ENCODE data around the gene STAT2. TPM values are rescaled to one million over a fixed set of nuclear protein-coding genes. Genes with fewer than 3 reads are reported as not detected.

Gene STAT2
- polyA plus RNA-seq, 3 donors: 109 to 251 (median 142) TPM

DNA sequence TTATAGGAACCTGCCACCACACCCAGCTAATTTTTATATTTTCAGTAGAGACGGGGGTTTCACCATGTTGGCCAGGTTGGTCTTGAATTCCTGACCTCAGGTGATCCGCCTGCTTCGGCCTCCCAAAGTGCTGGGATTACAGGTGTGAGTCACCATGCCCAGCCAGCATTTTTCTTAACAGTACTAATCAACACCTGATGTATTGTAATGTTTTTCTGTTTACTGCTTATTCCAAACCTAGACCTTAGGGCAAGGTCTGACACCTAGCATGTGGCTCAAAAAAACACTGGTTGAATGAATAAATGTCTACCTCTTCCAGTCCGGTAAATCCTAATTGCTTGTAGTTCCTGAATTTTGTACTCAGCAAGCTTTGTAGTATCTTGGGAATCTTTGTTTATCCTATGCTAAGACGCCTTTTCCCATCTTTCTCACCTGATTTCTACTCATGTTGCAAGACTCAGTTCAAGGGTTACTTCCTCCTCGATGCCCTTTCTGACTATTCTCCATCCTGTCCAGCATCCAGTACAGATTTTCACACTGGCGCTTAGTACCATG, 28.9 kb downstream of the STAT2 start:
- Mint-ChIP-seq H3K27me3 (ENCODE audit: low read depth in 3 of 3) (peaks cover 0 to 3% (median 0%) of the 10 kb centered on the region in 3 donors), H3K36me3 (peaks cover 28 to 33% of the 10 kb centered on the region in 2 donors), H3K27ac (peak overlapping the region in 1 of 7 donors; percentile 35), H3K9me3 (peaks cover 0 to 3% (median 0%) of the 10 kb centered on the region in 7 donors), H3K4me1 (peaks cover 25% of the 10 kb centered on the region), H3K4me3 (no peak overlapping the region)
- Histone ChIP-seq H2AFZ (ENCODE audit: insufficient read depth, low read depth, low read length, poor library complexity, severe bottlenecking) (no peak overlapping the region), H3K4me3 (replicated peaks in 1 of 3; ENCODE audit: low read depth in 2 of 3, low read length in 3 of 3) (no peak overlapping the region), H3K27me3 (ENCODE audit: control insufficient read depth in 2 of 2, insufficient read depth in 2 of 2, low read length in 2 of 2) (no peaks in the 10 kb centered on the region), H3K27ac (ENCODE audit: low read depth in 1 of 2, low read length in 2 of 2) (no peak overlapping the region), H3K9ac (ENCODE audit: insufficient read depth, low read length, poor library complexity, severe bottlenecking) (no peak overlapping the region), H3K36me3 (replicated peaks in 1 of 2; ENCODE audit: control insufficient read depth in 1 of 2, insufficient read depth in 2 of 2, low read length in 2 of 2) (peaks cover 24 to 29% of the 10 kb centered on the region in 2 donors), H3K4me1 (ENCODE audit: control insufficient read depth in 1 of 2, insufficient read depth in 2 of 2, low read length in 2 of 2) (peaks cover 25 to 27% of the 10 kb centered on the region in 2 donors), H3K4me2 (replicated peaks; ENCODE audit: extremely low read depth, low read length, poor library complexity, severe bottlenecking) (no peak overlapping the region), H3K9me3 (replicated peaks in 1 of 2; ENCODE audit: control insufficient read depth in 1 of 2, insufficient read depth in 1 of 2, low read length in 2 of 2) (no peaks in the 10 kb centered on the region), H4K20me1 (ENCODE audit: insufficient read depth, low read length) (no peaks in the 10 kb centered on the region), H3K79me2 (ENCODE audit: insufficient read depth, low read length) (peaks cover 17% of the 10 kb centered on the region)
- WGBS (ENCODE audit: insufficient coverage): 50% methylated on average over 1 of the region's 7 CpGs
- TF ChIP-seq, protein P1, sequence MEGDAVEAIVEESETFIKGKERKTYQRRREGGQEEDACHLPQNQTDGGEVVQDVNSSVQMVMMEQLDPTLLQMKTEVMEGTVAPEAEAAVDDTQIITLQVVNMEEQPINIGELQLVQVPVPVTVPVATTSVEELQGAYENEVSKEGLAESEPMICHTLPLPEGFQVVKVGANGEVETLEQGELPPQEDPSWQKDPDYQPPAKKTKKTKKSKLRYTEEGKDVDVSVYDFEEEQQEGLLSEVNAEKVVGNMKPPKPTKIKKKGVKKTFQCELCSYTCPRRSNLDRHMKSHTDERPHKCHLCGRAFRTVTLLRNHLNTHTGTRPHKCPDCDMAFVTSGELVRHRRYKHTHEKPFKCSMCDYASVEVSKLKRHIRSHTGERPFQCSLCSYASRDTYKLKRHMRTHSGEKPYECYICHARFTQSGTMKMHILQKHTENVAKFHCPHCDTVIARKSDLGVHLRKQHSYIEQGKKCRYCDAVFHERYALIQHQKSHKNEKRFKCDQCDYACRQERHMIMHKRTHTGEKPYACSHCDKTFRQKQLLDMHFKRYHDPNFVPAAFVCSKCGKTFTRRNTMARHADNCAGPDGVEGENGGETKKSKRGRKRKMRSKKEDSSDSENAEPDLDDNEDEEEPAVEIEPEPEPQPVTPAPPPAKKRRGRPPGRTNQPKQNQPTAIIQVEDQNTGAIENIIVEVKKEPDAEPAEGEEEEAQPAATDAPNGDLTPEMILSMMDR (IDR thresholded peaks at IDR 0.05): no peak
- intact Hi-C loops (cut with micrococcal nuclease): loop anchor here in 1 of 2 donors (10.0 kb wide), 1 partner anchor 134 kb away; the partner anchor contains the start of gene SPRYD4
- no peak for DNase-seq

DNA sequence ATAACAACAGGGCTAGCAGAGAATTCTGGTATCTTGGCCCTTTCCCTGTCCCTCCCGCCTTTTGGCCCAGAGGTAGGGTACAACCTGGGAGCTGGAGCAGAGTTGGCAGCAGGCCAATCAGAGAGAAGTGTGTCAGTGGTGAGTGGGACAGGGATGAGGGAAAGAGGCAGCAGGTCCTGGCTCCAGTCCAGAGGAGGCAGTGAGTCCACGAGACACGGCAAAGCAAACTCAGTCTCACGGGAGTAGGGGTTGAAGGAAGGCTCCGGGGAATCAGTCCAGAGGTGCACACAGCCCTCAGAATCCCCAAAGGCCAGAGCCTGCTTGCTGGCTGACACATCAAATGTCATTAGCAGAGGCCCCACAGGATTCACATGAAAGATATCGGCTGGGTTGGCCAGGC, 33.4 kb downstream of the STAT2 start:
- no peak overlapping the region for H3K4me3 Mint-ChIP-seq
- DNase-seq: no peak
- Histone ChIP-seq H3K4me2 (replicated peaks; ENCODE audit: extremely low read depth, low read length, poor library complexity, severe bottlenecking) (no peak overlapping the region), H2AFZ (ENCODE audit: insufficient read depth, low read depth, low read length, poor library complexity, severe bottlenecking) (no peak overlapping the region), H3K36me3 (replicated peaks in 1 of 2; ENCODE audit: control insufficient read depth in 1 of 2, insufficient read depth in 2 of 2, low read length in 2 of 2) (peaks cover 57 to 71% of the 10 kb centered on the region in 2 donors), H3K4me1 (ENCODE audit: control insufficient read depth in 1 of 2, insufficient read depth in 2 of 2, low read length in 2 of 2) (peaks cover 0 to 8% of the 10 kb centered on the region in 2 donors), H3K79me2 (ENCODE audit: insufficient read depth, low read length) (no peaks in the 10 kb centered on the region), H3K4me3 (replicated peaks in 1 of 3; ENCODE audit: low read depth in 2 of 3, low read length in 3 of 3) (no peak overlapping the region), H3K9ac (ENCODE audit: insufficient read depth, low read length, poor library complexity, severe bottlenecking) (no peak overlapping the region), H3K27ac (ENCODE audit: low read depth in 1 of 2, low read length in 2 of 2) (no peak overlapping the region), H3K9me3 (replicated peaks in 1 of 2; ENCODE audit: control insufficient read depth in 1 of 2, insufficient read depth in 1 of 2, low read length in 2 of 2) (no peaks in the 10 kb centered on the region), H4K20me1 (ENCODE audit: insufficient read depth, low read length) (no peaks in the 10 kb centered on the region), H3K27me3 (ENCODE audit: control insufficient read depth in 2 of 2, insufficient read depth in 2 of 2, low read length in 2 of 2) (no peaks in the 10 kb centered on the region)
- intact Hi-C loops (cut with micrococcal nuclease): no loop called here
- TF ChIP-seq, protein P1 (IDR thresholded peaks at IDR 0.05): no peak
- no peaks in the 10 kb centered on the region for H3K27me3 Mint-ChIP-seq (ENCODE audit: low read depth in 3 of 3)
- H3K36me3 Mint-ChIP-seq: peaks cover 62 to 68% of the 10 kb centered on the region in 2 donors
- H3K9me3 Mint-ChIP-seq: no peaks in the 10 kb centered on the region
- peaks cover 7% of the 10 kb centered on the region for H3K4me1 Mint-ChIP-seq
- H3K27ac Mint-ChIP-seq: peak overlapping the region in 2 of 7 donors; percentile 43 to 52
- WGBS (ENCODE audit: insufficient coverage): 97% methylated on average over 6 of the region's 6 CpGs
